Activated naive CD4-positive, alpha-beta T cell treated with anti-CD3 and anti-CD28 coated beads, Interleukin-2, amount 50 U/mL, for 24 hours (primary cell): ENCODE results near the gene TMEM114.

Experiments
- H3K27ac Mint-ChIP-seq: one replicate; pipeline ENCODE4 v1.8.0; 2021; ENCODE audit warnings: mild to moderate bottlenecking, mixed read lengths
- H3K27me3 Mint-ChIP-seq: one replicate; pipeline ENCODE4 v1.8.0; 2021; ENCODE audit warnings: mixed read lengths
- H3K36me3 Mint-ChIP-seq: one replicate; pipeline ENCODE4 v1.8.0; 2021; ENCODE audit warnings: mixed read lengths
- H3K4me1 Mint-ChIP-seq: one replicate; pipeline ENCODE4 v1.8.0; 2021; ENCODE audit warnings: mixed read lengths
- H3K4me3 Mint-ChIP-seq: one replicate; pipeline ENCODE4 v1.8.0; 2021; ENCODE audit warnings: mild to moderate bottlenecking, mixed read lengths
- H3K9me3 Mint-ChIP-seq: one replicate; pipeline ENCODE4 v1.8.0; 2021; ENCODE audit warnings: mixed read lengths

Gene TMEM114

DNA sequence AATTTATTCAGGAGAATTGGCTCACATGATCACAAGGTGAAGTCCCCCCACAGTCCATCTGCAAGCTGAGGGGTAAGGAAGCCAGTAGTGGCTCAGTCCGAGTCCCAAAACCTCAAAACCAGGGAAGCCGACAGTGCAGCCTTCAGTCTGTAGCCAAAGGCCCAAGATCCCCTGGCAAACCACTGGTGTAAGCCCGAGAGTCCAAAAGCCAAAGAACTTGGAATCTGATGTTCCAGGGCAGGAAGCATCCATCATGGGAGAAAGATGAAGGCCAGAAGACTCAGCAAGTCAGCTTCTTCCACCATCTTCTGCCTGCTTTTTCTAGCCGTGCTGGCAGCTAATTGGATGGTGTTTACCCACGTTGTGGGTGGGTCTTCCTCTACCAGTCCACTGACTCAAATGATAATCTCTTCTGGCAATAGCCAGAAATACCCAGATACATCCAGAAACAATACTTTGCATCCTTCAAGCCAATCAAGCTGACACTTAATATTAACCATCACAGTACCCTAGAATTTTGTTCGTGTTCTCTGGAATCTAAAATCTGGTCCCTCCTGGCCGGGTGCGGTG lies 40.4 kb downstream of the TMEM114 start:
- Mint-ChIP-seq H3K4me1 (peaks cover 3% of the 10 kb centered on the region), H3K9me3 (no peaks in the 10 kb centered on the region), H3K36me3 (peaks cover 1% of the 10 kb centered on the region), H3K27ac (no peak overlapping the region), H3K4me3 (no peak overlapping the region), H3K27me3 (peaks cover 26% of the 10 kb centered on the region)

DNA sequence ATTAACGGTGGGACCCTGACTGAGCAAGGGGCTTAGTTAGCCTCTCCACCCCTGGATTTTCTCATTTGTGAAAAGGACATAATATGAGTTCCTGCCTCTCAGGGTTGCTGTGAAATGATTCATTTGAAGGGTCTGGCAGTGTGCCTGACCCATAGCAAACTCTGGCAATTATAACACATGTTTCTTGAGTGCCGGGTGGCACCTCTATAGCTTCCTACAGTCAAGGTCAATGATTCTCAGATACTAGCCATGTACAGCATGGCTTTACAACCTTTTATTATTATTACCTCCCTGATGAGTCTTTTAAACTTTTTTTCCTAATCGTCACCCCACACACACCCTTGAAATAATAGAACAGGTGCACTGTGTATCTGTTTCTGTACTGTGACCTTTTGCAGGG lies 42.1 kb downstream of the TMEM114 start:
- H3K4me3 Mint-ChIP-seq: no peak overlapping the region
- peaks cover 3% of the 10 kb centered on the region for H3K4me1 Mint-ChIP-seq
- H3K9me3 Mint-ChIP-seq: no peaks in the 10 kb centered on the region
- no peak overlapping the region for H3K27ac Mint-ChIP-seq
- H3K36me3 Mint-ChIP-seq: peaks cover 1% of the 10 kb centered on the region
- peaks cover 24% of the 10 kb centered on the region for H3K27me3 Mint-ChIP-seq

DNA sequence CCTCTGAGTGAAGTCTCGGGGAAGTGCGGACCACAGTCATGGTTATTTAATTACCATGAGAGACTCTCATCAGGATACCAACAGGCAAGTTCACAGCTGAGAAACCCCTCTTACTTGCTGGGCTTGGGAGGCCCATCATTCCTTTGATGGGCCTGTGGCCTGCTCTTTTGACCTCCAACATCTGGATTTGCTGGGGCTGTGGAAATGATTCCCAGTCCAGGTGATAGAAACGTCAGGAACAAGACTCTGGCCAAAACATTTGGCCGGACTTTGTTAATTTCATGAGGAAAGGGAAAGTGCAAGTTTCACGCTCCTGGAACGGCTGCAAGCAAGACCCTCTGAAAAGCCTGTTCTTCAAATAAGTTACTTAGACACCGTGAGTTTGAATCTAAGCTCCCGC lies 42.5 kb downstream of the TMEM114 start:
- no peaks in the 10 kb centered on the region for H3K9me3 Mint-ChIP-seq
- peaks cover 24% of the 10 kb centered on the region for H3K27me3 Mint-ChIP-seq
- H3K4me3 Mint-ChIP-seq: no peak overlapping the region
- H3K36me3 Mint-ChIP-seq: peaks cover 1% of the 10 kb centered on the region
- no peak overlapping the region for H3K27ac Mint-ChIP-seq
- peaks cover under 1% of the 10 kb centered on the region for H3K4me1 Mint-ChIP-seq

DNA sequence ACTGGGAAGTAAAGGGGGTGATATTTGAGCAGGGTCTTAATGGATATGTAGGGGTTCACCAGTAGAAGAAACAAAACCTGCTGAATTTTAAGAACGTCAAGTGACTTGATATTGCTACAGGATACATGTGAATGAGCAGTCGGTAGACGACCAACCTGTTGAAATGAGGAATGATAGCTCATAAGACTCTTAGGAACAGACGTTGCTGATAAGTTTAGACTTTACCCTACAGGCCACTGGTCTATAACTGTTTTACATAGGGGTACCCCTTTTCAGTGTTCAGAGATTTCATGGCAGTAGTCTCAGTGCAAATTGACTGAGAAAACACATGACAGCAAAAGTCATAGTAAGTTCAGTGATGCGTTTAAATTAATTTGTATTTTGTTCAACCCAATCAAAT lies 45.9 kb downstream of the TMEM114 start:
- Mint-ChIP-seq H3K36me3 (peaks cover 1% of the 10 kb centered on the region), H3K27me3 (peaks cover 23% of the 10 kb centered on the region), H3K9me3 (no peaks in the 10 kb centered on the region), H3K4me1 (no peaks in the 10 kb centered on the region), H3K4me3 (no peak overlapping the region), H3K27ac (no peak overlapping the region)

DNA sequence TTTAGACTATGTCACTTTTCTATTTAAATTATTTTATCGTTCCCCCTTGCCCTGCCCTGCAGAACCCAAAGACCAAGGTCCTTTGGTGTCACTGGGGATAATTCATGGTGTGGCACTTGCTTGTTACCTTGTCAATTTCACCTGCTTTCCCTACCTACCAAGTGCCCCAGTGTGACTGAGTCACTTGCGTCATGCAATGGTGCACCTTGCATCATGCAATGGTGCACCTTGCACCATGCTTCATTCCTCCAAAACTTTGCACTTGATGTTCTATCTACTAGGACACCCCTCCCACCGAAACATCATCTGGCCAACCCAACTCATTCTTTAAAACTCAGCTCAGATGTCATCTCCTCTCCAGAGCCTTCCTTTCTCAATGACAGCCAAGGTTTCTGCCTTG lies 47.1 kb downstream of the TMEM114 start:
- Mint-ChIP-seq H3K36me3 (peaks cover 1% of the 10 kb centered on the region), H3K4me1 (no peaks in the 10 kb centered on the region), H3K9me3 (no peaks in the 10 kb centered on the region), H3K27me3 (peaks cover 23% of the 10 kb centered on the region), H3K27ac (no peak overlapping the region), H3K4me3 (no peak overlapping the region)

DNA sequence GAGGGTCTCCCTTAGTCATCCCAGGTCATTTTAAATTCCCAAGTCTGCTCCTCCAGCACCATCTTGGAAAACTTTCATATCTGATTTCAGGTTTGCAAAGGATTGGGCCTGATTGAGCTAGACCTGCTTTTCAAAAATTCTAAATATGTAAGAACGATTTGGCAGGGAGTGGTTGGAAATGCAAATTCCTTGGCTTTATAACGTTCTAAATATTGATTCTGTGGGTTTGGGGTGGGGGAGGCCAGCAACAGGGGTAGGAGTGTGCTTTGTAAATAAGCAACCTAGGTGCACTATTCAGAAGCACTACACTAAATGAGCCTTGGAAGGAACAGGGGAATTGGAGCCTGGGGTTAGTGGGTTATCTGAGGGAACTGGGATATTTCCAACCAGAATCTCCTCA lies 47.9 kb downstream of the TMEM114 start:
- no peaks in the 10 kb centered on the region for H3K9me3 Mint-ChIP-seq
- H3K27ac Mint-ChIP-seq: no peak overlapping the region
- peaks cover 24% of the 10 kb centered on the region for H3K27me3 Mint-ChIP-seq
- H3K4me3 Mint-ChIP-seq: no peak overlapping the region
- H3K36me3 Mint-ChIP-seq: peaks cover 1% of the 10 kb centered on the region
- no peaks in the 10 kb centered on the region for H3K4me1 Mint-ChIP-seq

DNA sequence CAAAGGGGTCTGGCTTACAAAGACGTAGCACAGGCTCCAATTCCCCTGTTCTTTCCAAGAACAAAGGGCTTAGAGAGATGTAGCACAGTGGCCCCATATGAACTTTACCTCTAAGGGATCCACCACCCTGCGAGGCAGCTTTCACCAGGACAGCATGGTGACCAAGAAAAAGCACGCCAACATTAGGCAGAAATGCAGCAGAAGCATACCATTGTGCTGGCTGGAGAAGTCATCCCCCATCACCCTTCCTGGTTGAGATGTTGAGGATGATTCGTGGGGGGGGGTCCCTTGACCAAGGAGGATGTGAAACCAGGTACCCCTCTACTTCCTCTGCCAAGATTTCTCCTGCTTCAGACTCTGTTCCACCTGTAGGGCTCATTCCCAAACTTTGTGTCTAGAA lies 48.4 kb downstream of the TMEM114 start:
- Mint-ChIP-seq H3K27me3 (peaks cover 23% of the 10 kb centered on the region), H3K27ac (no peak overlapping the region), H3K4me3 (no peak overlapping the region), H3K4me1 (no peaks in the 10 kb centered on the region), H3K36me3 (peaks cover 1% of the 10 kb centered on the region), H3K9me3 (no peaks in the 10 kb centered on the region)

DNA sequence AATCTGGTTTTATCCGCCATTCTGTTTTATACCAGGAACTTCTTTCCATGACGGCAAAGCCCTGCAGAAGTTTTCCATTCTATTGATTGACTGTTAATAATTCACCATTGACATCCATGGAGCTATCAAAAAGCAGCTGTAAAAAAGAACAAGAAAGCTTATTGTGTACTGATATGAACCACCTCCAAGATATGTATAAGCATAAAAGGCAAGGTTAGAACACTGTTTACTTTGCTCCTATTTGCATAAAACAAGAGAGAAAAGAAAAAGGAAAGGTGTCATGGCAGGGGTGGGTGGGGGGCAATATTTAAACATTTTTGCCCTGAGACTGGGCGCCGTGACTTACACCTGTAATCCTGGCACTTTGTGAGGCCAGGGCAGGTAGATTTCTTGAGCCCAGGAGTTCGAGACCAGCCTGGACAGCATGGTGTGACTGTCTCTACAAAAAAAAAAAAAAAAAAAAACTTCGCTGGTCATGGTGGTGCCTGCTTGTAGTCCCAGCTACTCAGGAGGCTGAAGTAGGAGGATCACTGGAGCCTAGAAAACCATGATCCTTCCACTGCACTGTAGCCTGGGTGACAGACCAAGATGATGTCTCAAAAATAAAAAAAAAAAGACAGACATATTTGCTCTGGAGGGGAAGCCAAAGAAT lies 52.5 kb downstream of the TMEM114 start:
- Mint-ChIP-seq H3K27me3 (peaks cover 19% of the 10 kb centered on the region), H3K9me3 (no peaks in the 10 kb centered on the region), H3K4me3 (no peak overlapping the region), H3K27ac (no peak overlapping the region), H3K4me1 (no peaks in the 10 kb centered on the region), H3K36me3 (no peaks in the 10 kb centered on the region)

DNA sequence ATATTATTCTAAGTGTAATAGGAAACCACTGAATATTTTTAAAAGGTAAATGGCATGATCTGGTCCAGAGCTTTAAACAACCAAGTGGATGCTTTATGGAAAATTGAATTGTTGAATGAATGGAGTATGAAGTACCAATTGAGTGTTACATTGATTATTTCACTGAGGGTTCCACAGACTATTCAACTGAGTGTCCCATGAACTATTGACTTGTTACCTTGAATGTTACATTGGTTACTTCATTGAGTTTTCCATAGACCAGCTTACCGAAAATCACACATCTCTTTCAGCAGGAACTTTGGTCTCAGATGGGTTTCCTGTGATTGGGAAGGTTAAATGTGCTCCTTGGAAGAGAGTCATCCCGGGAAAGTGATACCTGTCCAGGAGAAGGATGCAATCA lies 56.8 kb downstream of the TMEM114 start:
- Mint-ChIP-seq H3K27ac (no peak overlapping the region), H3K4me3 (no peak overlapping the region), H3K36me3 (no peaks in the 10 kb centered on the region), H3K4me1 (no peaks in the 10 kb centered on the region), H3K27me3 (peaks cover 15% of the 10 kb centered on the region), H3K9me3 (no peaks in the 10 kb centered on the region)

DNA sequence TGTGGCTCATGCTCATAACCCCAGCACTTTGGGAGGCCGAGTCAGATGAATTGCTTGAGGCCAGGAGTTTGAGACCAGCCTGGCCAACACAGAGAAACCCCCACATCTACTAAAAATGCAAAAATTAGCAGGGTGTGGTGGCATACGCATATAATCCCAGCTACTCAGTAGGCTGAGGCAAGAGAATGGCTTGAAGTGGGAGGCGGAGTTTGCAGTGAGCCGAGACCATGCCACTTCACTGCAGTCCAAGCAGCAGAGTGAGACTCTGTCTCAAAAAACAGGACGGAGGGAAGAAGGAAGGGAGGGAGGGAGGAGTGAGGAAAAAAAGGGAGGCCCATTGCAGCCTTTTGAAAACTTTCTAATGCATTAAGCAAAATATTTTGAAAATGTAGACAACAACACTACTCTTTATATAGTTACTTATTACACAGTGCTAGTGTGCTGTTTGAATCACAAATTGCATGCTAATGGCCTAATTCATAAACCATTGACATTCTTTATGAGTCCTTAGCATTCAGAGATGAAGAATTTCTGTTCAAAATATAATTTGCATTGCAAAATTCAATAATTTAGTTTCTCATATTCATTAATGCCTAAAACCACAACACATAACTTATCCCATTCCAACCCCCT lies 59.4 kb downstream of the TMEM114 start:
- Mint-ChIP-seq H3K27ac (no peak overlapping the region), H3K9me3 (no peaks in the 10 kb centered on the region), H3K4me1 (no peaks in the 10 kb centered on the region), H3K36me3 (no peaks in the 10 kb centered on the region), H3K27me3 (peaks cover 16% of the 10 kb centered on the region), H3K4me3 (no peak overlapping the region)

DNA sequence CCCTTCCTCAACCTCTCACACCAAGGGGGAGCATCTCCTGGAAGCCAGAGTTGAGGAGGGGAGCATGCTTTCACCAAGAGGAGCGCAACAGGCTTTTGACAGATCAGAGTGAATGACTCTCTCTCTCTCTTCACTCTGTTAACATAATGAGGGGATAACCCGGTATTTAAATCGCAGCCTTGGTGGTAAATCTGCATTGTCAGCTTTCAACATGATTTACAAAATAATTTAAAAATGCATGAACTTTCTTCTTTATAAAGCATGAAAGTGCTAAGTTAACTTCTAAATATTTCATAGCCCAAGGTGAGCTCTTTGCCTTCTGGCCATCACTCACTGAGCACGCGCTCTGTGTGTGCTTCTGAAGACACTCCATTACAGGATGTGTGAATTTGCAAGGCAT lies 61.8 kb downstream of the TMEM114 start:
- H3K36me3 Mint-ChIP-seq: no peaks in the 10 kb centered on the region
- H3K27me3 Mint-ChIP-seq: peaks cover 16% of the 10 kb centered on the region
- no peak overlapping the region for H3K4me3 Mint-ChIP-seq
- H3K9me3 Mint-ChIP-seq: no peaks in the 10 kb centered on the region
- no peaks in the 10 kb centered on the region for H3K4me1 Mint-ChIP-seq
- H3K27ac Mint-ChIP-seq: no peak overlapping the region

DNA sequence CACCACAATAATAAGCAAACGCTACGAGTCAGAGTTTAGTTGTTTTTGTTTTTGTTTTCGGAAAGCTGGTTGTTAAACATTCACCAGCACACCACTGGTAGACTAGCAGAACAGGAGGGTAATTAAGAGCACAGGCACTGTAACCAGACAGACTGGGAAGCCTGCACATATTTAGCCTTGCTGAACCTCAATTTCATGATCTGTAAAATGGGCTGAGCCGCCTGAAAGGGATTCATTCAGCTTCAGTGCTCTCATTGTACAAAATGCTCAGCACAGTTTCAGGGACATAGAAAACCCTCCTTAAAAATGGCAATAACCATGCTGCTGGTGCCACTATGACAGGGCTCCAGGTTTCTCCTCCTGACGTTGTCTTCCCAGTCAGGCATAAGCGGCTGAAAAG lies 66.4 kb downstream of the TMEM114 start:
- H3K36me3 Mint-ChIP-seq: no peaks in the 10 kb centered on the region
- peaks cover 9% of the 10 kb centered on the region for H3K27me3 Mint-ChIP-seq
- H3K27ac Mint-ChIP-seq: no peak overlapping the region
- H3K9me3 Mint-ChIP-seq: no peaks in the 10 kb centered on the region
- no peak overlapping the region for H3K4me3 Mint-ChIP-seq
- no peaks in the 10 kb centered on the region for H3K4me1 Mint-ChIP-seq

DNA sequence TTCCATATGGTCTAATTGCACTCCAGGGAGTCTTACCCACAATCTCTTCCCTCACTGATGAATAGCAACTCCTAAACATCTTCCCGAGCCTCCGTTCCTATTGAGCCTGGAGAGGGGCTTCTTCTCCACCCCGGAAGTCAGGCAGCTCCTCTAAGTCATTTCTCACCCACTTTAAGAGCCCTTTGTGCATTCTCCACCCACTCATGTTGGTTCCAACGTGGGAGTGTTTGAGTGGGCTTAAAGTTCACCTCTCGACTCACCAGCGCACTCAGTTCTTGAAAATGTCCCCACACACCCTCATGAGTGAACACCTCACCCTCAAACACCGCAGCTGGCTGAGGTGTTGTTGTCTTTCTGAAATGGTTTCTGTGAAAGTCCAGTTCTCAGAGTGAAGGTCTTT lies 67.6 kb downstream of the TMEM114 start:
- Mint-ChIP-seq H3K36me3 (no peaks in the 10 kb centered on the region), H3K27me3 (peaks cover 6% of the 10 kb centered on the region), H3K9me3 (no peaks in the 10 kb centered on the region), H3K4me3 (no peak overlapping the region), H3K4me1 (no peaks in the 10 kb centered on the region), H3K27ac (no peak overlapping the region)

DNA sequence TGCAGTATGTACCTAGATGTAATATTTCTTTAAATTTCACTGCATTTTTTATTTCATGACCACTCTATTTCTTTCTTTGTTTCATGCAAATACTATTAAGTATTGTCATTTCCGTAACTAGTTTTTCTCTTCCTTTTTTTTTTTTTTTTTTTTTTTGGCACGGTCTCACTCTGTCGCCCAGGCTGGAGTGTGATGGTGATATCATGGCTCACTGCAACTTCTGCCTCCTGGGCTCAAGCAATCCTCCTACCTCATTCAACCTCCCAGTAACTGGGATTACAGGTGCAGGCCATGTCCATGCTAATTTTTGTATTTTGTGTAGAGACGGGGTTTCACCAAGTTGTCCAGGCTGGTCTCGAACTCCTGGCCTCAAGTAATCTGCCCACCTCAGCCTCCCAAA lies 70.7 kb downstream of the TMEM114 start:
- H3K27me3 Mint-ChIP-seq: no peaks in the 10 kb centered on the region
- no peaks in the 10 kb centered on the region for H3K36me3 Mint-ChIP-seq
- no peaks in the 10 kb centered on the region for H3K9me3 Mint-ChIP-seq
- no peak overlapping the region for H3K27ac Mint-ChIP-seq
- no peaks in the 10 kb centered on the region for H3K4me1 Mint-ChIP-seq
- H3K4me3 Mint-ChIP-seq: no peak overlapping the region
